SK-N-SH (cell line): ENCODE data around the gene RASGRF2.

Experiments used
- CHD2 ChIP-seq: fragments of 150-350 bp; IDR thresholded peaks from 2 replicates; pipeline ENCODE4 v1.6.1; 2018; ENCODE audit warnings: low read length; ENCODE audit not compliant: partially characterized antibody
- EP300 ChIP-seq, 2 experiments: IDR thresholded peaks; 2 replicates each; pipeline versions ENCODE4 v1.4.0 to v1.6.1; 2012; ENCODE audit warnings: borderline replicate concordance in 1 of 2, low read depth in 1 of 2, low read length in 1 of 2
- EZH2phosphoT487 ChIP-seq: fragments of 200-600 bp; sonication (generic); IDR thresholded peaks from 2 replicates; pipeline ENCODE4 v1.6.1; 2017; ENCODE audit warnings: low read depth, mixed run types, mild to moderate bottlenecking, antibody characterized with exemption, moderate library complexity, borderline replicate concordance
- GABPA ChIP-seq: IDR thresholded peaks from 2 replicates; pipeline ENCODE4 v1.4.0; 2012; ENCODE audit warnings: low read depth, mild to moderate bottlenecking
- POLR2AphosphoS5 ChIP-seq: IDR thresholded peaks from 2 replicates; pipeline ENCODE4 v1.6.1; 2012; ENCODE audit warnings: low read depth, low read length
- RAD21 ChIP-seq: IDR thresholded peaks from 2 replicates; pipeline ENCODE4 v1.6.1; 2012; ENCODE audit warnings: mild to moderate bottlenecking, low read length
- RCOR1 ChIP-seq: fragments of 150-350 bp; IDR thresholded peaks from 2 replicates; pipeline ENCODE4 v1.6.1; 2017; ENCODE audit warnings: antibody characterized with exemption, low read length
- RXRA ChIP-seq: IDR thresholded peaks from 2 replicates; pipeline ENCODE4 v1.4.0; 2012; ENCODE audit warnings: low read depth, mild to moderate bottlenecking, borderline replicate concordance
- TAF1 ChIP-seq: IDR thresholded peaks from 2 replicates; pipeline ENCODE4 v1.6.1; 2012; ENCODE audit warnings: low read depth, mild to moderate bottlenecking, low read length, moderate library complexity, borderline replicate concordance
- TF ChIP-seq, protein P1 (sequence below): fragments of 200-600 bp; sonication (generic); IDR thresholded peaks from 2 replicates; pipeline ENCODE4 v1.6.1; 2017; ENCODE audit warnings: antibody characterized with exemption, mild to moderate bottlenecking, moderate library complexity
- TF ChIP-seq, protein P2 (sequence below): IDR thresholded peaks from 2 replicates; pipeline ENCODE4 v1.4.0; 2012; ENCODE audit warnings: low read depth, borderline replicate concordance
- TF ChIP-seq, protein P3 (sequence below): IDR thresholded peaks from 2 replicates; pipeline ENCODE4 v1.4.0; 2012; ENCODE audit warnings: low read depth

DNA sequence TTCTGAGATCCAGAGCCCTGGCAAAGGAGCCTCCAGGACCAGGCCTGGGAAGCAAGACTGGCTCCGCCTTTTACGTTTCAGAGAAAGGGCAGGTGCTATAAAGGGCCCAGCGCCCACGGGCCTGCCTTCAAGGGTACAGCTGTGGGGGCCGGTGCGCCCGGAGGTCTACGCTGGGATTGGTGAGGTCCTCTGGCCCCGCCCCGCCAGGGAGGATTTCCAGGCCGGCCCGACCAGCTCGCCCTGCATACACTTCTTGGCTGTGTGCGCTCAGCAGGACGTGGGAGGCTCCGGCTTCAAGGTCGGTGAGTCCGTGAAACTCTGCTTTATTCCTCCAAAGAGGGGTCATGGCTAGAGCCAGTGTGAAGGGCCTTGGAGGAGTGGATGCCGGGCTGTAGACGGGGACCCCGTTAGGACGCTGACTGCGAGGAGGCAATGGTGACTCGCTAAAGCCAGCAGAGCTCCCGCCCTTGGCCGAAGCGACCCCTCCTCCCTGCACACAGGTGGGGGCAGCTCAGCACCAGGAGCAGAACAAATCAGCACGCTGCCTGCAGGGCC lies 273.0 kb downstream of the RASGRF2 start, which contains the start of gene CKMT2:
- TF ChIP-seq, protein P1, sequence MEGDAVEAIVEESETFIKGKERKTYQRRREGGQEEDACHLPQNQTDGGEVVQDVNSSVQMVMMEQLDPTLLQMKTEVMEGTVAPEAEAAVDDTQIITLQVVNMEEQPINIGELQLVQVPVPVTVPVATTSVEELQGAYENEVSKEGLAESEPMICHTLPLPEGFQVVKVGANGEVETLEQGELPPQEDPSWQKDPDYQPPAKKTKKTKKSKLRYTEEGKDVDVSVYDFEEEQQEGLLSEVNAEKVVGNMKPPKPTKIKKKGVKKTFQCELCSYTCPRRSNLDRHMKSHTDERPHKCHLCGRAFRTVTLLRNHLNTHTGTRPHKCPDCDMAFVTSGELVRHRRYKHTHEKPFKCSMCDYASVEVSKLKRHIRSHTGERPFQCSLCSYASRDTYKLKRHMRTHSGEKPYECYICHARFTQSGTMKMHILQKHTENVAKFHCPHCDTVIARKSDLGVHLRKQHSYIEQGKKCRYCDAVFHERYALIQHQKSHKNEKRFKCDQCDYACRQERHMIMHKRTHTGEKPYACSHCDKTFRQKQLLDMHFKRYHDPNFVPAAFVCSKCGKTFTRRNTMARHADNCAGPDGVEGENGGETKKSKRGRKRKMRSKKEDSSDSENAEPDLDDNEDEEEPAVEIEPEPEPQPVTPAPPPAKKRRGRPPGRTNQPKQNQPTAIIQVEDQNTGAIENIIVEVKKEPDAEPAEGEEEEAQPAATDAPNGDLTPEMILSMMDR: no peak
- TF ChIP-seq RXRA (no peak), EP300 (IDR thresholded peaks at IDR 0.05; ENCODE audit: borderline replicate concordance in 1 of 2, low read depth in 1 of 2, low read length in 1 of 2) (no peak), CHD2 (no peak), RAD21 (no peak), GABPA (no peak), EZH2phosphoT487 (no peak), RCOR1 (no peak), TAF1 (no peak), POLR2AphosphoS5 (no peak)
- TF ChIP-seq, protein P2, sequence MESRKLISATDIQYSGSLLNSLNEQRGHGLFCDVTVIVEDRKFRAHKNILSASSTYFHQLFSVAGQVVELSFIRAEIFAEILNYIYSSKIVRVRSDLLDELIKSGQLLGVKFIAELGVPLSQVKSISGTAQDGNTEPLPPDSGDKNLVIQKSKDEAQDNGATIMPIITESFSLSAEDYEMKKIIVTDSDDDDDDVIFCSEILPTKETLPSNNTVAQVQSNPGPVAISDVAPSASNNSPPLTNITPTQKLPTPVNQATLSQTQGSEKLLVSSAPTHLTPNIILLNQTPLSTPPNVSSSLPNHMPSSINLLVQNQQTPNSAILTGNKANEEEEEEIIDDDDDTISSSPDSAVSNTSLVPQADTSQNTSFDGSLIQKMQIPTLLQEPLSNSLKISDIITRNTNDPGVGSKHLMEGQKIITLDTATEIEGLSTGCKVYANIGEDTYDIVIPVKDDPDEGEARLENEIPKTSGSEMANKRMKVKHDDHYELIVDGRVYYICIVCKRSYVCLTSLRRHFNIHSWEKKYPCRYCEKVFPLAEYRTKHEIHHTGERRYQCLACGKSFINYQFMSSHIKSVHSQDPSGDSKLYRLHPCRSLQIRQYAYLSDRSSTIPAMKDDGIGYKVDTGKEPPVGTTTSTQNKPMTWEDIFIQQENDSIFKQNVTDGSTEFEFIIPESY: no peak
- TF ChIP-seq, protein P3, sequence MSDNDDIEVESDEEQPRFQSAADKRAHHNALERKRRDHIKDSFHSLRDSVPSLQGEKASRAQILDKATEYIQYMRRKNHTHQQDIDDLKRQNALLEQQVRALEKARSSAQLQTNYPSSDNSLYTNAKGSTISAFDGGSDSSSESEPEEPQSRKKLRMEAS: no peak
